Kidney (tissue), 14 donors: Measurements from ENCODE around the gene CIITA. TPM values are rescaled to one million over a fixed set of nuclear protein-coding genes. Genes with fewer than 3 reads are reported as not detected.

Source experiments
- DNase-seq, 5 donors: peaks; one replicate each; pipeline ENCODE4 v3.0.0-alpha.2; 2013 to 2020
- FAIRE-seq: peaks from 2 replicates; lab custom pipeline; 2012; peaks lifted over from hg19 to GRCh38; lab: Jason Lieb, UNC
- H3K27ac ChIP-seq, 2 donors: one replicate each; pipeline ENCODE4 v1.7.0; 2013; ENCODE audit warnings: low read depth in 2 of 2, low read length in 2 of 2, inconsistent platforms in 1 of 2
- H3K27me3 ChIP-seq: one replicate; pipeline ENCODE4 v1.7.1; 2013; ENCODE audit warnings: low read length, inconsistent platforms; ENCODE audit not compliant: control insufficient read depth, insufficient read depth
- H3K36me3 ChIP-seq, 3 donors: one replicate each; pipeline versions ENCODE4 v1.7.0 to v1.7.1; 2013; ENCODE audit warnings: low read length in 3 of 3, control low read depth in 1 of 3, inconsistent platforms in 1 of 3; ENCODE audit not compliant: insufficient read depth in 3 of 3, control insufficient read depth in 2 of 3
- H3K4me1 ChIP-seq, 3 donors: one replicate each; pipeline versions ENCODE4 v1.7.0 to v1.7.1; 2013; ENCODE audit warnings: low read length in 3 of 3, inconsistent platforms in 1 of 3, low read depth in 1 of 3; ENCODE audit not compliant: control insufficient read depth in 2 of 3, insufficient read depth in 2 of 3
- H3K4me3 ChIP-seq, 3 donors: one replicate each; pipeline versions ENCODE4 v1.7.0 to v1.8.1; 2013; ENCODE audit warnings: low read length in 3 of 3, control low read depth in 1 of 3, inconsistent platforms in 1 of 3
- H3K9ac ChIP-seq, 3 donors: one replicate each; pipeline versions ENCODE4 v1.7.0 to v1.7.1; 2013; ENCODE audit warnings: low read length in 3 of 3, control low read depth in 1 of 3, inconsistent platforms in 1 of 3
- H3K9me3 ChIP-seq, 3 donors: one replicate each; pipeline versions ENCODE4 v1.7.0 to v1.7.1; 2013; ENCODE audit warnings: low read length in 3 of 3, control low read depth in 1 of 3, inconsistent platforms in 1 of 3; ENCODE audit not compliant: control insufficient read depth in 2 of 3, insufficient read depth in 1 of 3
- CTCF ChIP-seq: IDR thresholded peaks from 3 replicates; pipeline ENCODE4 v1.5.1; 2012; ENCODE audit warnings: mild to moderate bottlenecking, moderate library complexity, borderline replicate concordance; ENCODE audit not compliant: insufficient read depth; ENCODE audit errors: extremely low read depth
- intact Hi-C: fragments of 100-400 bp; cut with DNase I; formaldehyde crosslinking; loops from one replicate; pipeline ENCODE4 v1.11.1; 2022
- polyA plus RNA-seq: library from polyadenylated mRNA; stranded (reverse); fragments of 350-450 nt; fragmentation: Illumina TruSeq; extraction: RNeasy Lipid Tissue Mini Kit (QIAGEN cat#74804); gene quantifications from one replicate; pipeline ENCODE4 v1.2.3, GENCODE V29; 2014; ENCODE audit warnings: low read depth, low replicate concordance; ENCODE audit not compliant: insufficient read depth
- total RNA-seq: library from RNA; stranded (reverse); fragmentation: NEBNext Ultra II Directional; extraction: Animal tissue kit (Norgen Biotek cat#: 25700); gene quantifications from one replicate; pipeline ENCODE4 v1.2.1, GENCODE V29; 2021
- donor health status: control.
- donor health status: control.
- donor health status: control.
- donor health status: control.
- donor health status: control.
- donor health status: DM: yes; HTN: yes; CAD: no.
- donor health status: Normal renal cell carcinoma (clear cell type).

CIITA gene
- total and polyA plus RNA-seq, 2 donors from 2014 or later: 8.3 to 50.5 TPM

- Histone ChIP-seq H3K27ac (no peak overlapping the region), H3K4me3 (no peak overlapping the region), H3K27me3 (no peaks in the 10 kb centered on the region), H3K4me1 (no peaks in the 10 kb centered on the region), H3K36me3 (no peaks in the 10 kb centered on the region), H3K9ac (no peak overlapping the region), H3K9me3 (no peaks in the 10 kb centered on the region)
- FAIRE-seq: no peak
- no peak for DNase-seq
- intact Hi-C loops: no loop called here
- no peak for TF ChIP-seq CTCF
Measured at GRCh38 chr16:10839279-10839666, 37.7 kb upstream of the CIITA start.

GRCh38 chr16:10840703-10841102, 36.3 kb upstream of the CIITA start:
- no peak for TF ChIP-seq CTCF
- no peak for FAIRE-seq
- intact Hi-C loops: no loop called here

GRCh38 chr16:10846213-10846998, 30.6 kb upstream of the CIITA start:
- H3K36me3 ChIP-seq: no peaks in the 10 kb centered on the region
- no peaks in the 10 kb centered on the region for H3K4me1 ChIP-seq
- FAIRE-seq (no peak), DNase-seq (no peak)
- H3K9ac ChIP-seq: no peak overlapping the region
- intact Hi-C loops: no loop called here
- H3K27me3 ChIP-seq: no peaks in the 10 kb centered on the region
- no peak overlapping the region for H3K4me3 ChIP-seq
- no peaks in the 10 kb centered on the region for H3K9me3 ChIP-seq
- no peak for TF ChIP-seq CTCF
- H3K27ac ChIP-seq: no peak overlapping the region

More at GRCh38 chr16:10840703-10841102, 36.3 kb upstream of the CIITA start:
- H3K9me3 ChIP-seq: no peaks in the 10 kb centered on the region
- H3K36me3 ChIP-seq: no peaks in the 10 kb centered on the region
- no peaks in the 10 kb centered on the region for H3K4me1 ChIP-seq
- no peak overlapping the region for H3K4me3 ChIP-seq
- no peak overlapping the region for H3K27ac ChIP-seq
- no peak overlapping the region for H3K9ac ChIP-seq
- no peak for DNase-seq
- no peaks in the 10 kb centered on the region for H3K27me3 ChIP-seq
